OCI-LY1 (cell line): Measurements from ENCODE around the gene NFAM1.

Experiments used
- H2AFZ ChIP-seq: fragments of 200-600 bp; sonication (generic), shearing (Covaris generic); 2 replicates; pipeline ENCODE4 v1.6.0; 2014; ENCODE audit warnings: antibody characterized with exemption, mild to moderate bottlenecking, low read length
- H3F3A ChIP-seq: fragments of 200-600 bp; sonication (generic), shearing (Covaris generic); 2 replicates; pipeline ENCODE4 v1.6.0; 2014; ENCODE audit warnings: mild to moderate bottlenecking, antibody characterized with exemption, low read length, moderate library complexity; ENCODE audit not compliant: insufficient read depth
- H3K27ac ChIP-seq: fragments of 200-600 bp; sonication (generic); 2 replicates; pipeline ENCODE4 v1.5.1; 2014; ENCODE audit warnings: low read length, mixed run types, mild to moderate bottlenecking, low read depth; ENCODE audit not compliant: poor library complexity, severe bottlenecking
- H3K27me3 ChIP-seq: fragments of 200-600 bp; sonication (generic); 2 replicates; pipeline ENCODE4 v1.6.0; 2014; ENCODE audit warnings: antibody characterized with exemption, mild to moderate bottlenecking, low read length, moderate library complexity; ENCODE audit not compliant: insufficient read depth
- H3K36me3 ChIP-seq: fragments of 200-600 bp; sonication (generic); 2 replicates; pipeline ENCODE4 v1.6.1; 2014; ENCODE audit warnings: mild to moderate bottlenecking, antibody characterized with exemption, low read length, moderate library complexity, mixed read lengths; ENCODE audit not compliant: insufficient read depth
- H3K4me1 ChIP-seq: fragments of 200-600 bp; sonication (generic); 2 replicates; pipeline ENCODE4 v1.5.1; 2014; ENCODE audit warnings: mild to moderate bottlenecking, low read length, moderate library complexity; ENCODE audit not compliant: insufficient read depth, severe bottlenecking
- H3K4me2 ChIP-seq: fragments of 200-600 bp; sonication (generic), shearing (Covaris generic); 2 replicates; pipeline ENCODE4 v1.6.1; 2014; ENCODE audit warnings: low read length
- H3K4me3 ChIP-seq: fragments of 200-600 bp; sonication (generic); 2 replicates; pipeline ENCODE4 v1.5.1; 2014; ENCODE audit warnings: low read length, low read depth, mild to moderate bottlenecking, mixed read lengths; ENCODE audit not compliant: poor library complexity, severe bottlenecking
- H3K79me2 ChIP-seq: fragments of 200-600 bp; shearing (Covaris generic); 2 replicates; pipeline ENCODE4 v1.6.1; 2016; ENCODE audit warnings: mixed run types, low read length, mixed read lengths; ENCODE audit not compliant: insufficient read depth
- H3K9ac ChIP-seq: fragments of 200-600 bp; sonication (generic), shearing (Covaris generic); 2 replicates; pipeline ENCODE4 v1.6.1; 2014; ENCODE audit warnings: mild to moderate bottlenecking, low read length, mixed read lengths
- H3K9me2 ChIP-seq: fragments of 200-600 bp; sonication (generic), shearing (Covaris generic); 2 replicates; pipeline ENCODE4 v1.6.1; 2014; ENCODE audit warnings: low read depth, mild to moderate bottlenecking, low read length, mixed read lengths
- H3K9me3 ChIP-seq: fragments of 200-600 bp; shearing (Covaris generic); 2 replicates; pipeline ENCODE4 v1.6.1; 2014; ENCODE audit warnings: low read length, mixed read lengths
- H4K20me1 ChIP-seq: fragments of 200-600 bp; sonication (generic), shearing (Covaris generic); 2 replicates; pipeline ENCODE4 v1.6.0; 2016; ENCODE audit warnings: mild to moderate bottlenecking, low read length; ENCODE audit not compliant: insufficient read depth
- EZH2 ChIP-seq: fragments of 200-600 bp; sonication (generic), shearing (Covaris generic); IDR thresholded peaks from 2 replicates; pipeline ENCODE4 v1.8.0; 2017; ENCODE audit warnings: borderline replicate concordance, mixed run types, mild to moderate bottlenecking, antibody characterized with exemption, low read length, moderate library complexity, mixed read lengths
- TF ChIP-seq, protein P1 (sequence below): fragments of 200-600 bp; sonication (generic), shearing (Covaris generic); IDR thresholded peaks from 2 replicates; pipeline ENCODE4 v1.5.1; 2017; ENCODE audit warnings: mild to moderate bottlenecking, antibody characterized with exemption, low read length, moderate library complexity, mixed read lengths

The NFAM1 gene

DNA sequence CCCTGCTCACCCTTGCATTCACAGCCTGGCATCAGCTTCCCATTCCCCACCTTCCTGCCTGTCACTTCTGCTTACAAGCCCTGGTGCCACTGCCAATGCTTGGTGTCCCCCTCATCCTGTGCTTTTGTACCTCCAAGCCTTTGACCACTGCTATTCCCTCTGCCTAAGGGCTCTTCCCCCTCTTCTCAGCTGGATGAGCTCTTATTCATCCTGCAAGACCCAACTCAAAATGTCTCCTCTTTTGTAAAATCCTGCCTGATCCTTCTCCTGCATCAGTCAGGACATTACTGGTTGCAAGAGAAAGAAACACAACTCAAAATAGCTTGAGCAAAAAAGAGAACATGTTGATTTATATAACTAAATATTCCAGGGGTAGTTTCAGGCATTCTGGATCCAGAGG is 94.8 kb downstream of the NFAM1 start:
- no peak overlapping the region for H3K27ac ChIP-seq
- H3K79me2 ChIP-seq, result no peaks in the 10 kb centered on the region
- H3K36me3 ChIP-seq, result no peaks in the 10 kb centered on the region
- H4K20me1 ChIP-seq, result no peaks in the 10 kb centered on the region
- H3K9ac ChIP-seq, result no peak overlapping the region
- no peak overlapping the region for H3K4me2 ChIP-seq
- no peak for TF ChIP-seq EZH2
- TF ChIP-seq, protein P1, sequence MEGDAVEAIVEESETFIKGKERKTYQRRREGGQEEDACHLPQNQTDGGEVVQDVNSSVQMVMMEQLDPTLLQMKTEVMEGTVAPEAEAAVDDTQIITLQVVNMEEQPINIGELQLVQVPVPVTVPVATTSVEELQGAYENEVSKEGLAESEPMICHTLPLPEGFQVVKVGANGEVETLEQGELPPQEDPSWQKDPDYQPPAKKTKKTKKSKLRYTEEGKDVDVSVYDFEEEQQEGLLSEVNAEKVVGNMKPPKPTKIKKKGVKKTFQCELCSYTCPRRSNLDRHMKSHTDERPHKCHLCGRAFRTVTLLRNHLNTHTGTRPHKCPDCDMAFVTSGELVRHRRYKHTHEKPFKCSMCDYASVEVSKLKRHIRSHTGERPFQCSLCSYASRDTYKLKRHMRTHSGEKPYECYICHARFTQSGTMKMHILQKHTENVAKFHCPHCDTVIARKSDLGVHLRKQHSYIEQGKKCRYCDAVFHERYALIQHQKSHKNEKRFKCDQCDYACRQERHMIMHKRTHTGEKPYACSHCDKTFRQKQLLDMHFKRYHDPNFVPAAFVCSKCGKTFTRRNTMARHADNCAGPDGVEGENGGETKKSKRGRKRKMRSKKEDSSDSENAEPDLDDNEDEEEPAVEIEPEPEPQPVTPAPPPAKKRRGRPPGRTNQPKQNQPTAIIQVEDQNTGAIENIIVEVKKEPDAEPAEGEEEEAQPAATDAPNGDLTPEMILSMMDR, result no peak
- no peaks in the 10 kb centered on the region for H3K4me1 ChIP-seq
- H3K4me3 ChIP-seq, result no peak overlapping the region
- no peaks in the 10 kb centered on the region for H3K9me2 ChIP-seq
- H2AFZ ChIP-seq, result no peak overlapping the region
- H3K9me3 ChIP-seq, result no peaks in the 10 kb centered on the region
- H3F3A ChIP-seq, result no peaks in the 10 kb centered on the region
- H3K27me3 ChIP-seq, result 0 out of 2 replicates have a peak, but pooled peaks cover 10% of the 10 kb centered on the region

DNA sequence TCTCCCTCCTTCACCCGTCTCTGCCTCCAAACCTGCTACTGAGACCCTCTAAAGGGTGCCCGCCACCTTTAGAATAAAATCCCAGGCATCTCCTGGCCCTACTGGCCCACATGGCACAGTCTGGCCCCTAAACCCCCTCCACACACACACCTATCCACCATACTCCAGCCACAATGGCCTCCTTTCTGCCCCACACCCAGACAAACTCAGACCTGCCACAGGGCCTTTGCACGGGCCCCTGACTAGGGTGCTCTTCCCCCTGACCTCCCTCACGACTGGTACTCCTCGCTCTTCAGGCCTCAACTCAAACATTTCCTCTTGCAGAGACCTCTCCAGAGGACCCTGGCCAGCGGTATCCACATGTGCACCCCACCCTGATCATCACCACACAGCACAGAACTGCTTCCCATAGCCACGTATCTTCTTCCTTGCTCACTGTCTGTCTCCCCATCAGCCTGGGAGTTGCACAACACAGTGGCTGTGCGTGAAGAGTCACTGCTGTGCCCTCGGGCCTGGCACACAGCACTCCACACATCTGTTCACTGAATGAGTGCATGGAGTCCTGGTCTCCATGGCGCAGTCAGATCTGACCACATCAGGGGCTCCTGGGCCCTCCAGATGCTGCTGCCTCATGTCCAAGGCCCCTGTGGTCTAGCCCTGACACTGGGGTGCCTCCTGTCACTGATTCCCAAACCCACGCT is 95.5 kb downstream of the NFAM1 start:
- Histone ChIP-seq H3K79me2 (no peaks in the 10 kb centered on the region), H3K9me2 (no peaks in the 10 kb centered on the region), H4K20me1 (no peaks in the 10 kb centered on the region)

DNA sequence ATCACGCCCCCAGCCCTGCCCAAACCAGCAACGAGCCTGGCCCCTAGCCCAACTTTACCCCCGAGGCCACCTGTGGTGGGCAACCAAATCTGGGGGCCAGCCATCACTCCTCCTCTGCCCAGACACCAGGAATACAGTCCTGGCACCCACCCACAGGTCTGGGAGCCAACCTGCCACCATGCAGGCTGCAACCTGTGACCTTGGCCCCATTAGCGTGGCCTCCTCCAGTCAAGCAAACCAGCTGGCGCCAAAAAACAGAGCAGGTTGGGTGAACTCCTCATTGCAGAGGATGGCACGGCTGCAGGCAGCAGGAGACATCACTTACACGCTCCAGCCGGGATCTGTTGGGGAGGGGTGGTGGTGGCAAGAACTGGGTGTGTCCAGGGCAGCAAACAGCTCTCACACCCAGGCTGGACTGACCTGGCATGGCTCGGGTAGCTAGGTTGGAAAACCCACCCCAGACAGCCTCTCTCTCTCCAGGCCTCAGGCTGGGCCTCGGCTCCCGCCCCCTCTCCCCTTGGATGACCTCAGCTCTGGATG is 96.3 kb downstream of the NFAM1 start:
- no peak overlapping the region for H2AFZ ChIP-seq
- H3K27ac ChIP-seq, result no peak overlapping the region
- no peak overlapping the region for H3K4me2 ChIP-seq
- H3K4me3 ChIP-seq, result no peak overlapping the region
- H3K9ac ChIP-seq, result no peak overlapping the region
- no peaks in the 10 kb centered on the region for H3F3A ChIP-seq
- H3K9me2 ChIP-seq, result no peaks in the 10 kb centered on the region
- H3K36me3 ChIP-seq, result no peaks in the 10 kb centered on the region
- TF ChIP-seq, protein P1, result no peak
- no peak for TF ChIP-seq EZH2
- H3K9me3 ChIP-seq, result no peaks in the 10 kb centered on the region
- H4K20me1 ChIP-seq, result no peaks in the 10 kb centered on the region
- no peaks in the 10 kb centered on the region for H3K4me1 ChIP-seq
- H3K27me3 ChIP-seq, result peaks cover 20% of the 10 kb centered on the region
- no peaks in the 10 kb centered on the region for H3K79me2 ChIP-seq

More for the DNA sequence above, 95.5 kb downstream of the NFAM1 start:
- H3K27me3 ChIP-seq, result peaks cover 13% of the 10 kb centered on the region; the same call in 1 of the 2 replicates
- no peaks in the 10 kb centered on the region for H3K4me1 ChIP-seq
- H3K27ac ChIP-seq, result no peak overlapping the region
- H3F3A ChIP-seq, result no peaks in the 10 kb centered on the region
- no peak overlapping the region for H3K4me3 ChIP-seq
- no peaks in the 10 kb centered on the region for H3K9me3 ChIP-seq
- TF ChIP-seq, protein P1, result no peak
- TF ChIP-seq EZH2, result no peak
- H3K4me2 ChIP-seq, result no peak overlapping the region
- no peak overlapping the region for H3K9ac ChIP-seq
- H2AFZ ChIP-seq, result no peak overlapping the region
- no peaks in the 10 kb centered on the region for H3K36me3 ChIP-seq
